Measurements from ENCODE around the gene MAPRE3.

Gene MAPRE3

GRCh38 chr2:26993768-26994167 lies 23.3 kb downstream of the MAPRE3 start:
- CTCF ChIA-PET = no interaction called here
- no peak for DNase-seq (ENCODE audit: low spot score)
- no peak overlapping the region for H3K27ac ChIP-seq
- POLR2A ChIA-PET (ENCODE audit: low non-redundant PET) = no interaction called here
- TF ChIP-seq CTCF (conservative IDR thresholded peaks at IDR 0.05; ENCODE audit: low read depth) = no peak

GRCh38 chr2:26994983-26995382 lies 24.5 kb downstream of the MAPRE3 start:
- ChIA-PET CTCF (no interaction called here), POLR2A (ENCODE audit: low non-redundant PET) (no interaction called here)
- no peak for DNase-seq (ENCODE audit: low spot score)
- TF ChIP-seq CTCF (conservative IDR thresholded peaks at IDR 0.05; ENCODE audit: low read depth) = no peak
- no peak overlapping the region for H3K27ac ChIP-seq

- ChIA-PET CTCF (interaction anchor here (2.2 kb wide), 1 partner anchor 19 kb away, joined by 8 read pairs; no protein-coding TSS in a partner anchor), POLR2A (ENCODE audit: low non-redundant PET) (no interaction called here)
- no peak for TF ChIP-seq CTCF (conservative IDR thresholded peaks at IDR 0.05; ENCODE audit: low read depth)
- no peak for DNase-seq (ENCODE audit: low spot score)
- H3K27ac ChIP-seq = no peak overlapping the region
These were observed 27.0 kb downstream of the MAPRE3 start for GRCh38 chr2:26997394-26997793.

- POLR2A ChIA-PET (ENCODE audit: low non-redundant PET) = no interaction called here
- H3K27ac ChIP-seq = no peak overlapping the region
- CTCF ChIA-PET = interaction anchor here (2.2 kb wide), 1 partner anchor 19 kb away, joined by 8 read pairs; no protein-coding TSS in a partner anchor
- no peak for DNase-seq (ENCODE audit: low spot score)
- TF ChIP-seq CTCF (conservative IDR thresholded peaks at IDR 0.05; ENCODE audit: low read depth) = no peak
These were observed 27.9 kb downstream of the MAPRE3 start for GRCh38 chr2:26998323-26998722.

- ChIA-PET POLR2A (ENCODE audit: low non-redundant PET) (no interaction called here), CTCF (no interaction called here)
- TF ChIP-seq CTCF (conservative IDR thresholded peaks at IDR 0.05; ENCODE audit: low read depth) = no peak
- no peak overlapping the region for H3K27ac ChIP-seq
- DNase-seq (ENCODE audit: low spot score) = no peak
These were observed 29.8 kb downstream of the MAPRE3 start for GRCh38 chr2:27000228-27000627.

- ChIA-PET CTCF (no interaction called here), POLR2A (ENCODE audit: low non-redundant PET) (no interaction called here)
- H3K27ac ChIP-seq = no peak overlapping the region
- no peak for DNase-seq (ENCODE audit: low spot score)
- no peak for TF ChIP-seq CTCF (conservative IDR thresholded peaks at IDR 0.05; ENCODE audit: low read depth)
These were observed 30.6 kb downstream of the MAPRE3 start for GRCh38 chr2:27000995-27001394.

GRCh38 chr2:27001950-27002349 lies 31.5 kb downstream of the MAPRE3 start:
- no peak for DNase-seq (ENCODE audit: low spot score)
- ChIA-PET POLR2A (ENCODE audit: low non-redundant PET) (no interaction called here), CTCF (no interaction called here)
- TF ChIP-seq CTCF (conservative IDR thresholded peaks at IDR 0.05; ENCODE audit: low read depth) = no peak
- H3K27ac ChIP-seq = no peak overlapping the region

All from RWPE1 (cell line).